ENCODE data around the gene ARHGAP45. TPM values are rescaled to one million over a fixed set of nuclear protein-coding genes. Genes with fewer than 3 reads are reported as not detected.

ARHGAP45 gene
- total RNA-seq, 1 donor from 2014 or later: 1.2 TPM

DNA sequence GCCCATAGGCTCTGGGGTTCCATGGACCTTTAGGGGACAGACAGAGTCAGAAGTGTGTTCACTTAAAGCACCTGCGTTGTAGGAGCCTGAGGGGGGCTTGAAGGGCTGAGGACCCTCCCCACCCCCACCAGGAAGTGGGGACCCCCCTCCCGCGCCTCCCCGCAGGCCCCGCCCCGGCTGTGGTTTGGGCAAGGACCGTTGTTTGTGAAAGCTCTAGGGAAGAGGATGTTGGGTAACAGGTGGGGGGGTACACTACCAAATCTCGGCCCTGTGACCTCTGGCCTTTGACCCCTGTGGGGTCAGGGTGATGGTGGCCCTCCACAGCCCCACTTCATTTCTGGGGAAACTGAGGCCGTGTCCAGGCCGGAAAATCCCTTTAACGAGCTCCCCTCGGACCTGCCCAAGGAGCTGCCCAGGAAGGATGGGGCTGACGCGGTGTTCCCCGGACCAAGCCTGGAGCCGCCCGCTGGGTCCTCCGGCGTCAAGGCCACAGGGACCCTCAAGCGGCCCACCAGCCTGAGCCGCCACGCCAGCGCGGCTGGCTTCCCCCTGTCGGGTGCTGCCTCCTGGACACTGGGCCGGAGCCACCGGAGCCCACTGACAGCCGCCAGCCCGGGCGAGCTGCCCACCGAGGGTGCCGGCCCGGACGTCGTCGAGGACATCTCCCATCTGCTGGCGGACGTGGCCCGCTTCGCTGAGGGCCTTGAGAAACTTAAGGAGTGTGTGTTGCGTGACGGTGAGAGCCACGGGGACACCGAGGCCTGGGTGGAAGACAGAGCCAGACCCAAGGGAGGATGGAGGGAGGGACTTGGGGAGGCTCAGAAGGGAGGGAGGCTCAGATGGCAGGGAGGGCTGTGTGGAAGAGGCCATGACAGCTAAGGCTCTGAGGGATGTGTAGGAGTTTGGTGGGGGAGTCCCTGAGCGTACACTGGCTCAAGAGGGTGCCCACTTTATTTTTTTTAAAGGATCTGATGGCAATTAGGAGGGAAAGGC is 1.3 kb downstream of the ARHGAP45 start:
- FAIRE-seq: no peak
- no peak for DNase-seq (ENCODE audit: low spot score in 2 of 2)

DNA sequence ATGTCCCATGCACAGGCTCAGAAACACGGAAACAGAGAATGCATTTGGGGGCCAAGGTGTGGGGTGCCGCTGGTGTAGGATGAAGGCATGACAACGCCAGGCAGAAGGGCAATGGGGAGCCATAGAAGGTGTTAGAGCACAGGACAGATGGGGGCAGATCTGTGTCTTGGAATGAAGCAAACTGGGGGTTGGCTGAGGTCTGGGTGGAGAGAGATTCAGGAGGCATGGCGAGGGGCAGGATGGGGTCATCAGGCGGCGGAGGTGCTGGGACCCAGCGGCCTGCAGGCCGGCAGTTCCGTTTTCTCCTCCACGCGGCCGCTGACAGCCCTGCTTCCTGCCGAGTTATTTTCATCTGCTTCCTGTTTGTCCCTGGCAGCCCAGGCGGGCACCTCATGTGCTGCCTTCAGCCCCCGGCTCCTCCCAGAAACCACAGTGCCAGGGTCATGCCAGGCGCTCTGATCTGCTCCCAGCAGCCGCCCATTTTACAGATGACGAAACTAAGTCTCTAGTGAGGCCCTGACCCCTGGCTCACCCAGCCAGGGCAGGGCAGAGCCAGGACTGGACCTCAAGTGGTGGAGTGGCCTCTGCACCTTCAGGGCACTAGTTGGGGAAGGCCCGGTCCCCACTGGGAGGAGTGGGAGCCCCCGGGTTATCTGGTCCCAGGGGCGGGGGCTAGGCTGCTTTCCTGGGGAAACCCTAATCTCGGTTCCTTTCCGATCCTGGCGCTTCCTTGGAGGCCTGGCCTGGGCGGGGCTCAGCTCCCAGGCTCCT is 2.2 kb downstream of the ARHGAP45 start:
- no peak for FAIRE-seq

DNA sequence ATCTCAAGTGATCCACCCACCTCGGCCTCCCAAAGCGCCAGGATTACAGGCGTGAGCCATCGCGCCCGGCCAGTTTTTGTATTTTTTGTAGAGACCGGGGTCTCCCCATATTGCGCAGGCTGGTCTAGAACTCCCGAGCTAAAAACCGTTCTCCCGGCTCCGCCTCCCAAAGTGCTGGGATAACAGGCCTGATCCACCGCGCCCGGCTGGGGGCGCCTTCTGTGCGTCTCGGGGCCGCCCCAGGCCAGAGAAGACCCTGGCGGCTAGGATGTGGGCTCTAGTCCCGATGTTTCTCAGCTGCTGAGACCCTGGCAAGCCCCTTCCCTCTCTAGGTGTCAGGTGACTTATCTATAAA is 3.6 kb downstream of the ARHGAP45 start:
- FAIRE-seq: no peak

More for the DNA sequence above, 2.2 kb downstream of the ARHGAP45 start:
- no peak for DNase-seq (ENCODE audit: low spot score in 2 of 2)

DNA sequence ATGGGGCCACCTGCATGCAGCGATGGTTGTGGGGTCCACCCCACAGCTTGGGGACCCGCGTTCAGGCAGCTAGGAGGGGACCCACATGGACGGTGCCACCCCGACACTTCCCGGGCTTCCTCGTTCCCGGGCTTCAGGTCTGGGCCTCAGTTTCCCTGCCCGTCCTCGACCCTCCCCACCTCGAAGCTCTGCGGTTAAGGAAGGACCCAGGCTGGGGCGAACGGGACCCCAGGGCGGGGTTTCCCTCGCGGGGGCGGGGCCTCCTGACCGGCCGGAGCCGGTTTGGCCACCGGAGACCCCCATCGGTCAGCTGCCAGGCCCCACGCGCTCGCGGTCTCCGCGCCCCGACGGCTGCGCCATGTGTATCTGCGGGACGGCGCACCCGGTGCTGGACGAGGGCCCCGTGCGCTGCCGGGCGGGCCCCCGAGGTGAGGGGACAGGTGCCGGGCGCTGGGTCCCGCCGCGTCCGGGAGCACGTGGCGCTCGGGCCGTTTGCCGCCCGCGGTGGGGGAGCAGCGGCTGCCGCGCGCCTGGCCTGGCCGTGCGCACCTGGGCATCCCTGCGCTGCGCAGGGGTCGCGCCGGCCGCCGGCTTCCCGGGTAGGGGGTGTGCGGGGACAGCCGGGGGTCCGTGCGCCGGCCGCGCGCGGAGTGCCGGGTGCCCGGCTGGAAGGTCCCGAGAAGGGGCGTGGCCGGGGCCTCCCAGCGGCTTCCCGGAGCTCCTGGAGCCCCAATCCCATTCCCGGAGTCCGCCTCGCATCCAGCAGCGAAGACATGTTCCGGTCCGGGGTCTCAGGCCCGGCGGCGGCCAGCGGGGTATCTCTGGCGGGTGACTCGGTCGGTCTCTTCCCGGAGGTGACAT is 4.2 kb downstream of the ARHGAP45 start:
- FAIRE-seq (no peak), DNase-seq (ENCODE audit: low spot score in 2 of 2) (no peak)

More for the DNA sequence above, 3.6 kb downstream of the ARHGAP45 start:
- DNase-seq (ENCODE audit: low spot score in 2 of 2): no peak

DNA sequence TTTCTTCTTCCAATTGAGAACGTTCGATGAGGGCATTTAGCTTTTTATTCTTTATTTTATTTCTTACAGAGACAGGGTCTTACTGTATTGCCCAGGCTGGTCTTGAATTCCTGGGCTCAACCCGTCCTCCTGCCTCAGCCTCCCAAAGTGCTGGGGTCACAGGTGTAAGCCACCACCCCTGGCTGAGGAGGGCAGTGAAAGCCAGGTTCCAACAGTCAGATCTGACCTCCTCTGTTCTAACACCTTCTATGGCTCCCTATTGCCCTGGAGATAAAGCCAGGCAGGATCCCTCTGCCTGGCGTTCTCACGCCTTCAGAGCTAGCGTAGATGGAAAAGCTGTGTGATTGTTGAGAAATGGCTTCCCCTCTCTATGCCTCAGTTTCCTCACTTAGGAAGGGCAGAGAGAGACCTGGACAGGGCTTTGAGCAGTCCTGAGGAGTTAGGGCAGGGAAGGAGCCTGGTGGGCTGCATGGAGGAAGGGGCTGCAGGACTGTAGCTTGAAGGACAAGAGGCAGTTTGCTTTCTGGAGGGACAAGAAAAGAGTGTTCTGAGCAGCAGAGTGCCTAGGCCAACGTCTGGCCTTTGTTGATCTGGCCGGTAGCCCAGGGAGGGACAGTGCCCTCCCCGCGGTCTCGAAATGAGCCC is 5.5 kb downstream of the ARHGAP45 start:
- FAIRE-seq: no peak

DNA sequence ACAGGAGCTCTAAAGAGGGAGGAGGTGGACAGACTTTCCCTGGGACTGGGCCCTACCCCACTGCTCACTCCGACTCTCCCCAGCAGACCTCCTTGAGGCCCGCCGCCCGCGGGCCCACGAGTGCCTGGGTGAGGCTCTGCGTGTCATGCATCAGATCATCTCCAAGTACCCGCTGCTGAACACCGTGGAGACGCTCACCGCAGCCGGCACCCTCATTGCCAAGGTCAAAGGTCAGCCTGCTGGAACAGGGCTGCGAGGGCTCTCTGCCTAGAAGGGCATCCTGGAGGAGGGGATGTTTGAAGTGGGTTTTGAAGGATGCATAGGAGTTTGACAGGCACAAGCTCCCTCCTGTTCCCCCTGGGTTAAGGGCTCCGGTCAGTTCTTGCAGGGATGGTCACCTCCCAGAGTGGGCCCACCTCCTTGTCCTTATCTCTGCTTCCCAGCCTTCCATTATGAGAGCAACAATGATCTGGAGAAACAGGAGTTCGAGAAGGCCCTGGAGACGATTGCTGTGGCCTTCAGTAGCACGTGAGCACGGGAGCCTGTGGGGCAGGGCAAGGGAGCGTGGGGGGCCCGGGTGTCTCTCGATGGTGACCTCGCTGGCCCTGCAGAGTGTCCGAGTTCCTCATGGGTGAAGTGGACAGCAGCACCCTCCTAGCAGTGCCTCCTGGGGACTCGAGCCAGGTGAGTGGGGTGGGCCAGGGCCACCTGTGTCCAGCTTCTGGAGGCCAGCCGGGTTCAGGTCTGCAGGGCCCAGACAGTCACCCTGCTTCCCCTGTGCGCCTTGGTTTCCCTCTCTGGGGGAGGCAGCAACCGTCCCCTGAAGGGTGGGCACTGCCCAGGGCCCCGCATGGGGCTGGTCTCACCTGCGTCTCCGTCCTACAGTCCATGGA is 6.3 kb downstream of the ARHGAP45 start:
- DNase-seq (ENCODE audit: low spot score in 2 of 2) (no peak), FAIRE-seq (no peak)

More for the DNA sequence above, 5.5 kb downstream of the ARHGAP45 start:
- DNase-seq (ENCODE audit: low spot score in 2 of 2): no peak

DNA sequence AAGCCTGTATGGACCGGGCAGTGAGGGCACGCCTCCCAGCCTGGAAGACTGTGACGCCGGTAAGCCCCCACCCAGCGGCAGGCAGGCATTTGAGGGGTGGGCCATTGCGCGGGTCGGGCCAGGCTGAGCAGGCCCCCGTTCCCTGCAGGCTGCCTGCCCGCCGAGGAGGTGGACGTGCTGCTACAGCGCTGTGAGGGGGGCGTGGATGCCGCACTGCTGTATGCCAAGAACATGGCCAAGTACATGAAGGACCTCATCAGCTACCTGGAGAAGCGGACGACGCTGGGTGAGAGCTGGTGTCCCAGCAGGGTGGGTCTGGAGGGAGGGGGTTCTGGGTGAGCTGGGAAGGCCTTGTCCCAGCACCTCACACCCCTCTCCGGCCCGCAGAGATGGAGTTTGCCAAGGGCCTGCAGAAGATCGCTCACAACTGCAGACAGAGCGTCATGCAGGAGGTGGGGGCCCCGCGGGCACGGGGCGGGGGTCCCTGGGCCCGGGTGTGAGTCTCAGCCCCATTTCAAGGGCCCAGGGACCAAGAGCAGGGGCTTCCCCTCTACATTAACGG is 7.1 kb downstream of the ARHGAP45 start:
- DNase-seq (ENCODE audit: low spot score in 2 of 2) (no peak), FAIRE-seq (no peak)

DNA sequence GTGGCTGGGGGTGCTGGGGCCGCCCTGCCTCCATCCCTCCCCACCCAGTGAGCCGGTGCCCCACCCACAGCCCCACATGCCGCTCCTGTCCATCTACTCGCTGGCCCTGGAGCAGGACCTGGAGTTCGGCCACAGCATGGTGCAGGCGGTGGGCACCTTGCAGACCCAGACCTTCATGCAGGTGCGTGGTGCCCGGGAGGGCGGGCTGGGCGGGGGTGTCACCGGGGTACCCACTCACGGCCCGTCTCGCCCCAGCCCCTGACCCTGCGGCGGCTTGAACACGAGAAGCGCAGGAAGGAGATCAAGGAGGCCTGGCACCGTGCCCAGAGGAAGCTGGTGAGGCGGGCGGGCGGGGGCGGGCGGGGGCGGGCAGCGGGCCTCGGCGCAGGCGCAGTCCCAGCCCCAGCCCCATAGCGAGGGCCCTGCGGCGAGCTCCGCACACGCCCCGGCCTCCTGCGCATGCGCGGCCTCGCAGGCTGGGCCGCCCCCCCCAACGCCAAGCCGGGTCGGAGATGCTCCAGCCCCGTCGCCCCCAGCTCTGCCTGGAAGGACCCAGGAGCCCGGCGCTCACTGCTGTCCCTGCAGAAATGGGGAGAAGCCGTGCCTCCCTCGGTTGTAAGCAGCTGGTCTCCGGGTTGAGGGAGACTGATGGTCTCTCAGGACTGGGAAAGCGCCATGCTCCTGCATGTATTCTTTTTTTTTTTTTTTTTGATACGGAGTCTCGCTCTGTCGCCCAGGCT is 7.7 kb downstream of the ARHGAP45 start:
- peak; percentile 87 to 91 for DNase-seq (ENCODE audit: low spot score in 2 of 2)
- no peak for FAIRE-seq

DNA sequence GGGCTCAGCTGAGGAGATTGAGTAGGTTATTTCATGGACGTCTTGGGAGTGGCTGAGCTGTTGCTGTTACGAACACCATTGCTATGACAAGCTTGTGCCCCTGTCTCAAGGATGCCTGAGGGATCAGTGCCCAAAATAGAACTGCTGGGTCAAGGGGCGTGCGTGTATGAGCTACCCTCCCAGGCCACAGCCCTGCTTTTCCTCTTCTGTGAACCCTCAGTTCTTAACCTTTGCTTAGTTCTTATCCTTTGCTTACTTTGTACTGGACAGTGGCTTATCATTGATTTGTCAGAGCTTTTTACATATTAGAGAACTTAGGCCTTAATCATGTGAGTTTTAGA is 9.0 kb downstream of the ARHGAP45 start:
- DNase-seq (ENCODE audit: low spot score in 2 of 2): no peak
- no peak for FAIRE-seq

DNA sequence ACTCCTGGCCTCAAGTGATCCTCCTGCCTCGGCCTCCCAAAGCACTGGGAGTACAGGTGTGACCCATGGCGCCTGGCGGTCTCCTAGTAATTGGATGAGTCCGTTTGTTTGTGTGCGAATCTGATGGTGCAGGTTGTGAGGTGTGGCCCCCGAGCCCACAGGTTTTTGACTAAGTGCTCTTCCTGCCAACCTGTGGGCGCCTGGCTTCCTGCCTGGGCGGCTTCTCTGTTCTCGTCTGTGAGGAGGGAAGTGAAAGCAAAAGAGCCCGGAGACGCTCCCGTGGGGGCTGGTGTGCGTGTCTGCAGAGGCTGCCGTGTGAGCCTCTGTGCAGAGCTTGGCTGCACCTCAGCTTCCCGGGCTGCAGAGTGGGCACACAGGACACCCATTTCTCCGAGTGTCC is 10.0 kb downstream of the ARHGAP45 start:
- FAIRE-seq (no peak), DNase-seq (ENCODE audit: low spot score in 2 of 2) (no peak)

DNA sequence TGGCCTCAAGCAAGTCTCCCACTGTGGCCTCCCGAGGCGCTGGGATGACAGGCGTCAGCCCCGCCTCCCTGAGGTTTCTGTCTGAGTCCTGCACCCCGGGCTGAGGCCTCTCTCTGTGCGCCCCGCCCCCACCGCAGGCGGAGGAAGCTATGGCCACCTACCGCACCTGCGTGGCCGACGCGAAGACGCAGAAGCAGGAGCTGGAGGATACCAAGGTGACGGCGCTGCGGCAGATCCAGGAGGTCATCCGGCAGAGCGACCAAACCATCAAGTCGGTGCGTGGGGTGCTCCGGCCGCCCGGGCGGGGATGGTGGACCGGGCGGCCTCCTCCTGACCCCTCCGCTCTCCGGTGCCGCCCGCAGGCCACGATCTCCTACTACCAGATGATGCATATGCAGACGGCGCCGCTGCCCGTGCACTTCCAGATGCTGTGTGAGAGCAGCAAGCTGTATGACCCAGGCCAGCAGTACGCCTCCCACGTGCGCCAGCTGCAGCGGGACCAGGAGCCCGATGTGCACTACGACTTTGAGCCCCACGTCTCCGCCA is 12.7 kb downstream of the ARHGAP45 start:
- DNase-seq (ENCODE audit: low spot score in 2 of 2) (no peak), FAIRE-seq (no peak)

DNA sequence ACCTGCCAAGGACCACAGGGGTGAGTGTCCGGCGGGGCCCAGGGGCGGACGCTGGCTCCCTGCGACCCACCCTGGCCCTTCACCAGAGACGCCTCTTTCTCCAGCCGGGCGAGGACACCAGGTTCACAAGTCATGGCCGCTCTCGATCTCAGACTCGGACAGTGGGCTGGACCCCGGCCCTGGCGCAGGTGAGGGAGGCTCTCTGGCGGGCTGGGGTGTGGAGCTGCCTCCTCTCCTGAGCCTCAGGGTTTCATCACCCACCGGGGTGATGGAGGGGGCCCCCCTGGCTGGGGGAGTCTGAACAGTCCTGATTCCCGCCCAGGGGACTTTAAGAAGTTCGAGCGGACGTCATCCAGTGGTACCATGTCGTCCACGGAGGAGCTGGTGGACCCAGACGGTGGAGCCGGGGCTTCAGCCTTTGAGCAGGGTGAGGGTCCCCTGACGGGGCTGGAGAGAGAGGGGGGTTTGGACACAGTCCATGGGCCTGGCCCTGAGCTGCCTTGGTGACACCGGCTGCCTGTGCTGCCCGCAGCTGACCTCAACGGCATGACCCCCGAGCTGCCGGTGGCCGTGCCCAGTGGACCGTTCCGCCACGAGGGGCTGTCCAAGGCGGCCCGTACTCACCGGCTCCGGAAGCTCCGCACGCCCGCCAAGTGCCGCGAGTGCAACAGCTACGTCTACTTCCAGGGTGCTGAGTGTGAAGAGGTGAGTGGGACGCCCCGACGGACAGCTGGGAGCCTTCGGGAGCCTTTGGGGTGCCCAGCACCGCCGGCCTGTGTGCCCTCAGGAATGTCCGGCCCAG is 13.6 kb downstream of the ARHGAP45 start:
- FAIRE-seq (no peak), DNase-seq (ENCODE audit: low spot score in 2 of 2) (no peak)

DNA sequence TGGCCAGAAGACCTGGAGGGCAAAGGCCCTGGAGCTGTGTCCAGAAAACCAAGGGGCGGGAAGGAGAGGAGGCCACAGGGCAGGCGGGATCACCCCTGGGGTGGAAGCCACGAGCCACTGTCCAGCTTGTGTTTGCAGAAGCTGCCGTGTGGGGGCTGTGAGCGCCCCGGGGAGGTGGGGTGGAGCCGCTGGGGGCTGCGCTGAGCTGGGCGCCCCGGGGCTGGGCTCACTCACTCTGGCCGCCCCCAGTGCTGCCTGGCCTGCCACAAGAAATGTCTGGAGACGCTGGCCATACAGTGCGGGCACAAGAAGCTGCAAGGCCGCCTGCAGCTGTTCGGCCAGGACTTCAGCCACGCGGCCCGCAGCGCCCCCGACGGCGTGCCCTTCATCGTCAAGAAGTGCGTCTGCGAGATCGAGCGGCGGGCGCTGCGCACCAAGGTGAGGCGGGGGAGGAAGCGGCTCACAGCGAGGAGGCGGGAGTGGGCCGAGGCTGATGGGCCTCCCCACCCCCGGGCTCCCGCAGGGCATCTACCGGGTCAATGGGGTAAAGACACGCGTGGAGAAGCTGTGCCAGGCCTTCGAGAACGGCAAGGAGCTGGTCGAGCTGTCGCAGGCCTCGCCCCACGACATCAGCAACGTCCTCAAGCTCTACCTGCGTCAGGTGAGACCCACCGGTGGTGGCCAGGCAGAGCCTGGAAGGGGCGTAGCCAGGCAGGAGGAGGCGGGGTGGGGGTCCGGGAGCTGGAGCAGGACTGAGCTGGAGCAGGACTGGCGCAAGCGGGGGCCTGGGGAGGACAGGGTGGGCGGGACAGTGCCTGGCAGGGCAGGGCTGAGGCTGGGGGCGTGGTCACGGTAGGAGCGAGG is 14.6 kb downstream of the ARHGAP45 start:
- FAIRE-seq: no peak
- DNase-seq (ENCODE audit: low spot score in 2 of 2): no peak

DNA sequence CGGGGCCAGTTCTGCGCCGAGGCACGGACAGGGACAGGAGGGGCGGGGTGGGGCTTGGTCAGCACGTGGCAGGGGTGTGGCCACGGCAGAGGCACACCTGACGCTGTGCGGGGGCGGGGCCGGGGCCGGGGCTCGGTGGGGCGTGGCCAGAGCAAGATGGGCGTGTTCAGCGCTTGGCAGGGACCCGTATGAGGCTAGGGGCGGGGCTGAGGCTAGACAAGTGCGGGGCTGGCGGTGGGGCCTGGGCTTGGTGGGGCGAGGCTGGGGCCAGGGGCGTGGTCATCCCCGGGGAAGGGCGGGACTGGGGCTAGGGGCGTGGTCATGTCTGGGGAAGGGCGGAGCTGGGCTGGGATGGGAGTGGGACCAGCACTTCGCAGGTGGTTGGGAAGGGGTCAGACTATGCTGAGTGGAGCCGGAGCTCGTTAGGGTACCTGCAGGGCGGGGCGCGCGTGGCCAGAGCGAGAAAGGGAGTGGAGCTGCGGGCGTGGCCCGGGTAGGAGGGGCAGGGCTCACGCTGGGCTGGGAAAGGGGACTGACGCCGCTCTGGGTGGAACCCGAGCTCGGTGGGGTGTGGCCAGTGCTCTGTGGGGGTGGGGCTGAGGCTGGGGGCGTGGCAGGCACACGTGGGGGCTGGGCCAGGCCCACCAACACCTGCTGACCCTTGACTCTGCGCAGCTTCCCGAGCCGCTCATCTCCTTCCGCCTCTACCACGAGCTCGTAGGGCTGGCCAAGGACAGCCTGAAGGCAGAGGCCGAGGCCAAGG is 15.4 kb downstream of the ARHGAP45 start:
- DNase-seq (ENCODE audit: low spot score in 2 of 2) (no peak), FAIRE-seq (no peak)

All from frontal cortex (tissue), 4 donors.